ENCODE data around the gene CASP12.

Gene CASP12

GRCh38 chr11:104891135-104891534, 7.1 kb downstream of the CASP12 start:
- no peaks in the 10 kb centered on the region for H3K9me3 ChIP-seq (ENCODE audit: control insufficient read depth, insufficient read depth, low read depth, low read length)
- H3K36me3 ChIP-seq (ENCODE audit: control insufficient read depth, insufficient read depth, low read length): no peaks in the 10 kb centered on the region
- peaks cover 23% of the 10 kb centered on the region for H3K4me1 ChIP-seq (ENCODE audit: control insufficient read depth, insufficient read depth, low read length)
- H3K27ac ChIP-seq (ENCODE audit: low read depth, low read length): no peak overlapping the region
- H3K27me3 ChIP-seq (ENCODE audit: control insufficient read depth, insufficient read depth, low read length): no peaks in the 10 kb centered on the region
- no peak overlapping the region for H3K9ac ChIP-seq (ENCODE audit: low read length)
- no peak overlapping the region for H3K4me3 ChIP-seq (ENCODE audit: low read depth, low read length)

GRCh38 chr11:104883342-104883741, 14.9 kb downstream of the CASP12 start:
- H3K4me1 ChIP-seq (ENCODE audit: control insufficient read depth, insufficient read depth, low read length): no peaks in the 10 kb centered on the region
- no peaks in the 10 kb centered on the region for H3K36me3 ChIP-seq (ENCODE audit: control insufficient read depth, insufficient read depth, low read length)
- no peak overlapping the region for H3K27ac ChIP-seq (ENCODE audit: low read depth, low read length)
- no peak overlapping the region for H3K9ac ChIP-seq (ENCODE audit: low read length)
- no peaks in the 10 kb centered on the region for H3K27me3 ChIP-seq (ENCODE audit: control insufficient read depth, insufficient read depth, low read length)
- no peaks in the 10 kb centered on the region for H3K9me3 ChIP-seq (ENCODE audit: control insufficient read depth, insufficient read depth, low read depth, low read length)
- H3K4me3 ChIP-seq (ENCODE audit: low read depth, low read length): no peak overlapping the region

- H3K9ac ChIP-seq (ENCODE audit: low read length): no peak overlapping the region
- H3K9me3 ChIP-seq (ENCODE audit: control insufficient read depth, insufficient read depth, low read depth, low read length): no peaks in the 10 kb centered on the region
- H3K4me3 ChIP-seq (ENCODE audit: low read depth, low read length): no peak overlapping the region
- no peaks in the 10 kb centered on the region for H3K36me3 ChIP-seq (ENCODE audit: control insufficient read depth, insufficient read depth, low read length)
- no peaks in the 10 kb centered on the region for H3K27me3 ChIP-seq (ENCODE audit: control insufficient read depth, insufficient read depth, low read length)
- H3K27ac ChIP-seq (ENCODE audit: low read depth, low read length): no peak overlapping the region
- H3K4me1 ChIP-seq (ENCODE audit: control insufficient read depth, insufficient read depth, low read length): no peaks in the 10 kb centered on the region
Observed at GRCh38 chr11:104881117-104881794, 17.0 kb downstream of the CASP12 start.

- Histone ChIP-seq H3K4me1 (ENCODE audit: control insufficient read depth, insufficient read depth, low read length) (no peaks in the 10 kb centered on the region), H3K9ac (ENCODE audit: low read length) (no peak overlapping the region), H3K4me3 (ENCODE audit: low read depth, low read length) (no peak overlapping the region), H3K27me3 (ENCODE audit: control insufficient read depth, insufficient read depth, low read length) (no peaks in the 10 kb centered on the region), H3K27ac (ENCODE audit: low read depth, low read length) (no peak overlapping the region), H3K36me3 (ENCODE audit: control insufficient read depth, insufficient read depth, low read length) (no peaks in the 10 kb centered on the region), H3K9me3 (ENCODE audit: control insufficient read depth, insufficient read depth, low read depth, low read length) (no peaks in the 10 kb centered on the region)
Observed at GRCh38 chr11:104879514-104880190, 18.6 kb downstream of the CASP12 start.

GRCh38 chr11:104876861-104877431, 21.3 kb downstream of the CASP12 start:
- no peak overlapping the region for H3K9ac ChIP-seq (ENCODE audit: low read length)
- H3K36me3 ChIP-seq (ENCODE audit: control insufficient read depth, insufficient read depth, low read length): no peaks in the 10 kb centered on the region
- no peak overlapping the region for H3K27ac ChIP-seq (ENCODE audit: low read depth, low read length)
- peaks cover 2% of the 10 kb centered on the region; the same call in 1 of the 2 replicates for H3K9me3 ChIP-seq (ENCODE audit: control insufficient read depth, insufficient read depth, low read depth, low read length)
- no peaks in the 10 kb centered on the region for H3K4me1 ChIP-seq (ENCODE audit: control insufficient read depth, insufficient read depth, low read length)
- no peak overlapping the region for H3K4me3 ChIP-seq (ENCODE audit: low read depth, low read length)
- H3K27me3 ChIP-seq (ENCODE audit: control insufficient read depth, insufficient read depth, low read length): no peaks in the 10 kb centered on the region

- no peaks in the 10 kb centered on the region for H3K27me3 ChIP-seq (ENCODE audit: control insufficient read depth, insufficient read depth, low read length)
- no peak overlapping the region for H3K27ac ChIP-seq (ENCODE audit: low read depth, low read length)
- H3K9me3 ChIP-seq (ENCODE audit: control insufficient read depth, insufficient read depth, low read depth, low read length): peaks cover 2% of the 10 kb centered on the region; the same call in 1 of the 2 replicates
- no peak overlapping the region for H3K4me3 ChIP-seq (ENCODE audit: low read depth, low read length)
- no peaks in the 10 kb centered on the region for H3K36me3 ChIP-seq (ENCODE audit: control insufficient read depth, insufficient read depth, low read length)
- H3K4me1 ChIP-seq (ENCODE audit: control insufficient read depth, insufficient read depth, low read length): no peaks in the 10 kb centered on the region
- no peak overlapping the region for H3K9ac ChIP-seq (ENCODE audit: low read length)
Observed at GRCh38 chr11:104876324-104876723, 21.9 kb downstream of the CASP12 start.

- H3K9me3 ChIP-seq (ENCODE audit: control insufficient read depth, insufficient read depth, low read depth, low read length): peaks cover 2% of the 10 kb centered on the region; the same call in 1 of the 2 replicates
Observed at GRCh38 chr11:104873252-104873651, 25.0 kb downstream of the CASP12 start.

GRCh38 chr11:104872393-104872792, 25.9 kb downstream of the CASP12 start:
- H3K27me3 ChIP-seq (ENCODE audit: control insufficient read depth, insufficient read depth, low read length): no peaks in the 10 kb centered on the region
- H3K4me3 ChIP-seq (ENCODE audit: low read depth, low read length): no peak overlapping the region
- H3K4me1 ChIP-seq (ENCODE audit: control insufficient read depth, insufficient read depth, low read length): no peaks in the 10 kb centered on the region; the same call in 1 of the 2 replicates
- no peak overlapping the region for H3K27ac ChIP-seq (ENCODE audit: low read depth, low read length)
- H3K9ac ChIP-seq (ENCODE audit: low read length): no peak overlapping the region
- no peaks in the 10 kb centered on the region for H3K36me3 ChIP-seq (ENCODE audit: control insufficient read depth, insufficient read depth, low read length)
- peaks cover 2% of the 10 kb centered on the region; the same call in 1 of the 2 replicates for H3K9me3 ChIP-seq (ENCODE audit: control insufficient read depth, insufficient read depth, low read depth, low read length)

More at GRCh38 chr11:104873252-104873651, 25.0 kb downstream of the CASP12 start:
- Histone ChIP-seq H3K4me1 (ENCODE audit: control insufficient read depth, insufficient read depth, low read length) (no peaks in the 10 kb centered on the region; the same call in 1 of the 2 replicates), H3K36me3 (ENCODE audit: control insufficient read depth, insufficient read depth, low read length) (no peaks in the 10 kb centered on the region), H3K27ac (ENCODE audit: low read depth, low read length) (no peak overlapping the region), H3K4me3 (ENCODE audit: low read depth, low read length) (no peak overlapping the region), H3K9ac (ENCODE audit: low read length) (no peak overlapping the region), H3K27me3 (ENCODE audit: control insufficient read depth, insufficient read depth, low read length) (no peaks in the 10 kb centered on the region)

- H3K9ac ChIP-seq (ENCODE audit: low read length): no peak overlapping the region
- H3K27me3 ChIP-seq (ENCODE audit: control insufficient read depth, insufficient read depth, low read length): no peaks in the 10 kb centered on the region
- H3K9me3 ChIP-seq (ENCODE audit: control insufficient read depth, insufficient read depth, low read depth, low read length): peaks cover 2% of the 10 kb centered on the region; the same call in 1 of the 2 replicates
- no peaks in the 10 kb centered on the region for H3K36me3 ChIP-seq (ENCODE audit: control insufficient read depth, insufficient read depth, low read length)
- no peaks in the 10 kb centered on the region; the same call in 1 of the 2 replicates for H3K4me1 ChIP-seq (ENCODE audit: control insufficient read depth, insufficient read depth, low read length)
- no peak overlapping the region for H3K4me3 ChIP-seq (ENCODE audit: low read depth, low read length)
- no peak overlapping the region for H3K27ac ChIP-seq (ENCODE audit: low read depth, low read length)
Observed at GRCh38 chr11:104870910-104871309, 27.4 kb downstream of the CASP12 start.

GRCh38 chr11:104866815-104867214, 31.4 kb downstream of the CASP12 start:
- Histone ChIP-seq H3K4me1 (ENCODE audit: control insufficient read depth, insufficient read depth, low read length) (no peaks in the 10 kb centered on the region; the same call in 1 of the 2 replicates), H3K9me3 (ENCODE audit: control insufficient read depth, insufficient read depth, low read depth, low read length) (peaks cover 7% of the 10 kb centered on the region), H3K27ac (ENCODE audit: low read depth, low read length) (no peak overlapping the region), H3K27me3 (ENCODE audit: control insufficient read depth, insufficient read depth, low read length) (no peaks in the 10 kb centered on the region), H3K9ac (ENCODE audit: low read length) (no peak overlapping the region), H3K4me3 (ENCODE audit: low read depth, low read length) (no peak overlapping the region), H3K36me3 (ENCODE audit: control insufficient read depth, insufficient read depth, low read length) (no peaks in the 10 kb centered on the region)

Data from HUES6 (cell line).